Stomach (tissue), 9 donors: ENCODE data around the gene RYR1. TPM values are rescaled to one million over a fixed set of nuclear protein-coding genes. Genes with fewer than 3 reads are reported as not detected.

Source experiments
- DNase-seq, 2 donors: peaks; one replicate each; pipeline versions ENCODE4 v3.0.0 to v3.0.0-alpha.2; 2013 to 2019
- H3K27ac ChIP-seq, 5 donors: fragments of 200-600 bp in 4 of 5; sonication (generic) in 4 of 5; one replicate each; pipeline ENCODE4 v1.5.1; 2013 to 2019; ENCODE audit warnings: mild to moderate bottlenecking in 1 of 5, moderate library complexity in 1 of 5
- H3K27me3 ChIP-seq, 3 donors: fragments of 200-600 bp; sonication (generic); one replicate each; pipeline ENCODE4 v1.5.1; 2017 to 2019; ENCODE audit warnings: mixed run types in 1 of 3
- H3K36me3 ChIP-seq, 4 donors: fragments of 200-600 bp; sonication (generic); 1 replicate in 3 of 4; 2 replicates in 1 of 4; pipeline ENCODE4 v1.5.1; 2016 to 2019
- H3K4me1 ChIP-seq, 4 donors: fragments of 200-600 bp; sonication (generic); one replicate each; pipeline ENCODE4 v1.5.1; 2016 to 2019
- H3K4me3 ChIP-seq, 4 donors: fragments of 200-600 bp; sonication (generic) in 3 of 4; one replicate each; pipeline ENCODE4 v1.5.1; 2016 to 2019; ENCODE audit warnings: mild to moderate bottlenecking in 1 of 4
- H3K9me3 ChIP-seq, 4 donors: fragments of 200-600 bp; sonication (generic); one replicate each; pipeline ENCODE4 v1.5.1; 2016 to 2019
- CTCF ChIP-seq, 7 experiments: fragments of 450-650 bp in 4 of 7; fragments of 200-600 bp in 3 of 7; sonication (generic) in 3 of 7; IDR thresholded peaks; one replicate each; pipeline ENCODE4 v1.5.1; 2016 to 2019; ENCODE audit warnings: antibody characterized with exemption in 7 of 7, control low read depth in 2 of 7, mild to moderate bottlenecking in 1 of 7
- EP300 ChIP-seq: sonication (generic); formaldehyde crosslinking; IDR thresholded peaks from one replicate; pipeline ENCODE4 v1.6.1; 2017; ENCODE audit warnings: antibody characterized with exemption
- POLR2A ChIP-seq, 4 donors: fragments of 450-650 bp; IDR thresholded peaks; one replicate each; pipeline ENCODE4 v1.6.1; 2016; ENCODE audit warnings: antibody characterized with exemption in 4 of 4, control low read depth in 2 of 4, mild to moderate bottlenecking in 1 of 4, moderate library complexity in 1 of 4
- POLR2AphosphoS5 ChIP-seq, 3 donors: sonication (generic); formaldehyde crosslinking; IDR thresholded peaks; one replicate each; pipeline ENCODE4 v1.6.1; 2016; ENCODE audit warnings: antibody characterized with exemption in 3 of 3
- WGBS, 5 donors: extraction: QIAGEN DNeasy Blood & Tissue Kit in 3 of 5; methylation state at CpG; one replicate each; pipeline versions ENCODE4 v1.1.5 to v1.1.7; 2013 to 2018; 5-methylcytosine and 5-hydroxymethylcytosine counted together
- intact Hi-C: fragments of 100-400 bp; cut with DNase I; formaldehyde crosslinking; loops from one replicate; pipeline ENCODE4 v1.15.1; 2023; ENCODE audit warnings: low total_unique reads
- polyA plus RNA-seq, 3 donors: library from polyadenylated mRNA; stranded (reverse); fragments of 200-250 nt; gene quantifications; one replicate each; pipeline ENCODE4 v1.2.3, GENCODE V29; 2013
- total RNA-seq, 5 donors: library from RNA; depleted of rRNA; stranded (reverse); fragments of >200 nt; gene quantifications; one replicate each; pipeline versions ENCODE4 v1.1.0 to v1.2.3, GENCODE V29; 2014 to 2016
- donor health status: healthy with polysubstance abuse.
- donor health status: Bipolar disorder and iron deficiency.
- donor health status: healthy.

Gene RYR1
- total and polyA plus RNA-seq, 8 donors: under 0.01 to 10.7 (median 1.2) TPM

GRCh38 chr19:38448225-38448624 is 14.7 kb downstream of the RYR1 start:
- no peaks in the 10 kb centered on the region for H3K9me3 ChIP-seq
- intact Hi-C loops: no loop called here
- 81 to 92% (median 90%) methylated on average over 6 to 9 of the region's 9 CpGs for WGBS, 5 donors
- no peak overlapping the region for H3K4me3 ChIP-seq
- H3K4me1 ChIP-seq: no peaks in the 10 kb centered on the region
- no peaks in the 10 kb centered on the region for H3K27me3 ChIP-seq
- DNase-seq: no peak
- H3K27ac ChIP-seq: no peak overlapping the region
- H3K36me3 ChIP-seq: no peaks in the 10 kb centered on the region
- TF ChIP-seq CTCF (IDR thresholded peaks at IDR 0.05): no peak
- TF ChIP-seq EP300: no peak
- TF ChIP-seq POLR2AphosphoS5 (IDR thresholded peaks at IDR 0.05): no peak
- no peak for TF ChIP-seq POLR2A (IDR thresholded peaks at IDR 0.05)

- TF ChIP-seq EP300: no peak
- TF ChIP-seq POLR2AphosphoS5 (IDR thresholded peaks at IDR 0.05): no peak
- TF ChIP-seq POLR2A (IDR thresholded peaks at IDR 0.05): no peak
- TF ChIP-seq CTCF (IDR thresholded peaks at IDR 0.05): no peak
- DNase-seq: no peak
- intact Hi-C loops: no loop called here
- Histone ChIP-seq H3K36me3 (no peaks in the 10 kb centered on the region), H3K27ac (no peak overlapping the region), H3K4me3 (no peak overlapping the region), H3K4me1 (no peaks in the 10 kb centered on the region), H3K27me3 (no peaks in the 10 kb centered on the region), H3K9me3 (no peaks in the 10 kb centered on the region)
- 75 to 83% (median 79%) methylated on average over 5 of the region's 5 CpGs for WGBS, 5 donors
These were observed 16.0 kb downstream of the RYR1 start for GRCh38 chr19:38449518-38449917.

- Histone ChIP-seq H3K9me3 (no peaks in the 10 kb centered on the region), H3K36me3 (no peaks in the 10 kb centered on the region), H3K4me3 (no peak overlapping the region), H3K27ac (no peak overlapping the region), H3K27me3 (no peaks in the 10 kb centered on the region), H3K4me1 (no peaks in the 10 kb centered on the region)
- no peak for DNase-seq
- 77 to 85% (median 78%) methylated on average over 8 of the region's 8 CpGs for WGBS, 5 donors
- intact Hi-C loops: no loop called here
- no peak for TF ChIP-seq EP300
- no peak for TF ChIP-seq POLR2AphosphoS5 (IDR thresholded peaks at IDR 0.05)
- TF ChIP-seq CTCF (IDR thresholded peaks at IDR 0.05): no peak
- TF ChIP-seq POLR2A (IDR thresholded peaks at IDR 0.05): no peak
These were observed 17.5 kb downstream of the RYR1 start for GRCh38 chr19:38451036-38451435.

- Histone ChIP-seq H3K27ac (no peak overlapping the region), H3K4me3 (no peak overlapping the region), H3K36me3 (no peaks in the 10 kb centered on the region), H3K4me1 (no peaks in the 10 kb centered on the region), H3K27me3 (no peaks in the 10 kb centered on the region), H3K9me3 (no peaks in the 10 kb centered on the region)
- TF ChIP-seq POLR2A (IDR thresholded peaks at IDR 0.05) (no peak), CTCF (IDR thresholded peaks at IDR 0.05) (no peak), POLR2AphosphoS5 (IDR thresholded peaks at IDR 0.05) (no peak), EP300 (no peak)
- WGBS, 5 donors: 74 to 90% (median 89%) methylated on average over 5 to 9 of the region's 9 CpGs
- intact Hi-C loops: no loop called here
- DNase-seq: no peak
These were observed 18.1 kb downstream of the RYR1 start for GRCh38 chr19:38451629-38452028.
